Nephron progenitor cell (in vitro differentiated cells): Measurements from ENCODE around the gene CCDC86.

Experiments used
- DNase-seq: peaks from one replicate; pipeline ENCODE4 v3.0.0; 2021
- H3K27ac Mint-ChIP-seq: 2 replicates; pipeline ENCODE4 v1.8.0; 2021; ENCODE audit warnings: mild to moderate bottlenecking, moderate library complexity, mixed read lengths
- H3K27me3 Mint-ChIP-seq: 2 replicates; pipeline ENCODE4 v1.8.0; 2021; ENCODE audit warnings: mild to moderate bottlenecking, low read depth, mixed read lengths; ENCODE audit not compliant: poor library complexity
- H3K36me3 Mint-ChIP-seq: 2 replicates; pipeline ENCODE4 v1.8.0; 2021; ENCODE audit warnings: low read depth, mixed read lengths
- H3K4me1 Mint-ChIP-seq: 2 replicates; pipeline ENCODE4 v1.8.0; 2021; ENCODE audit warnings: mixed read lengths
- H3K4me3 Mint-ChIP-seq: 2 replicates; pipeline ENCODE4 v1.8.0; 2021; ENCODE audit warnings: mild to moderate bottlenecking, moderate library complexity, mixed read lengths
- H3K9me3 Mint-ChIP-seq: 2 replicates; pipeline ENCODE4 v1.8.0; 2021; ENCODE audit warnings: mild to moderate bottlenecking, moderate library complexity, mixed read lengths
- CTCF ChIP-seq: fragments of 200-600 bp; sonication (generic); IDR thresholded peaks from 2 replicates; pipeline ENCODE4 v1.5.0; 2021; ENCODE audit warnings: antibody characterized with exemption

Gene CCDC86

GRCh38 chr11:60834742-60835533 is 7.0 kb upstream of the CCDC86 start:
- Mint-ChIP-seq H3K9me3 (no peaks in the 10 kb centered on the region), H3K4me1 (peaks cover 25% of the 10 kb centered on the region), H3K27me3 (peaks cover 37% of the 10 kb centered on the region), H3K36me3 (no peaks in the 10 kb centered on the region), H3K27ac (no peak overlapping the region), H3K4me3 (no peak overlapping the region)
- TF ChIP-seq CTCF, result no peak
- DNase-seq, result no peak

DNA sequence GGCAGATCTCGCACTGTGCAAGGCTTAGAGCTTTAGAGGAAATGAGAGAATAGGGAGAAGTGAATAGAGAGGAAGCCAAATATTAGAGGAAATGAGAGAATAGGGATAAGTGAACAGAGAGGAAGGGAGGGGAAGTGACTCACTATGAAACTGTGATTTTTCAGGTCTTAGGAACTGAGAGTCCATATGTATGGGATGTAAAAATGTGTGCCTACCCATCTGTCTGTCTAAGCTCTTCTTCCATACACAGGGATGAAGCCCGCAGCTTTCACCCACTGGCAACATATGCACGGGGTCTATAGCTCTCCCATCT is 6.4 kb upstream of the CCDC86 start:
- H3K27me3 Mint-ChIP-seq, result peaks cover 37% of the 10 kb centered on the region
- H3K36me3 Mint-ChIP-seq, result no peaks in the 10 kb centered on the region
- no peak for TF ChIP-seq CTCF
- no peak overlapping the region for H3K4me3 Mint-ChIP-seq
- no peak for DNase-seq
- H3K27ac Mint-ChIP-seq, result no peak overlapping the region
- peaks cover 28% of the 10 kb centered on the region for H3K4me1 Mint-ChIP-seq
- H3K9me3 Mint-ChIP-seq, result no peaks in the 10 kb centered on the region

DNA sequence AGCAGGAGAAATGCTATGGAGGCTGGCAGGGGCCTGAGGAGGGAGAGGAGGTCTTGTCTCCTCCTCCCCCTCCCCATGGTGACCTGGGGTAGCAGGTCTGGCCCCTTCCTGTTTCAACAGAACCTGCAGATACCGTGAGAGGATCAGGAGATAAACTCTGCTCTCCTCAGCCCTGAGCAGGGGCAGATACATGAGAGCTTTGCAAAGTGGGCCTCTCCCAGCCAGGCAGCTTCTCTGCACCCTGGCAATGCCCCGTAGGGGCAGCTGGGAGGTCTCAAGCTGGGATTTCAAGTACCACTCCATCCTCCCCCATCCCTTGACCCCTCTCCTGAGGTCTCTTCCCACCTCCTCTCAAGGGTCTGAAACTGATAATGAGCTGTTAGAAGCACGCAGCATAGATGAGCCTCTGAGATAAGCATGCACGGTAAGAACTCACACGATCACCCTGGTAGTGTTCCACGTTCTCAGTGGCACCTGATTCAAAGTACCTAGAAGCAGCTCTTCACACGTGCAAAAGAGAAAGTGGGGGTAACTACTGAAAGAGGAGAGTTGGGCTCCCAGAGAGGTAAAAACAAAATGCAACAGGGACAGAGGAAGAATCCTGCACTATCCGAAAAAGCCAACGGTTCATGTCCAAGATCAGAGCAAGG is 4.9 kb upstream of the CCDC86 start:
- no peak for TF ChIP-seq CTCF
- Mint-ChIP-seq H3K27me3 (peaks cover 31% of the 10 kb centered on the region), H3K4me3 (no peak overlapping the region), H3K27ac (no peak overlapping the region), H3K9me3 (no peaks in the 10 kb centered on the region), H3K36me3 (no peaks in the 10 kb centered on the region), H3K4me1 (peaks cover 43% of the 10 kb centered on the region)
- DNase-seq, result no peak

DNA sequence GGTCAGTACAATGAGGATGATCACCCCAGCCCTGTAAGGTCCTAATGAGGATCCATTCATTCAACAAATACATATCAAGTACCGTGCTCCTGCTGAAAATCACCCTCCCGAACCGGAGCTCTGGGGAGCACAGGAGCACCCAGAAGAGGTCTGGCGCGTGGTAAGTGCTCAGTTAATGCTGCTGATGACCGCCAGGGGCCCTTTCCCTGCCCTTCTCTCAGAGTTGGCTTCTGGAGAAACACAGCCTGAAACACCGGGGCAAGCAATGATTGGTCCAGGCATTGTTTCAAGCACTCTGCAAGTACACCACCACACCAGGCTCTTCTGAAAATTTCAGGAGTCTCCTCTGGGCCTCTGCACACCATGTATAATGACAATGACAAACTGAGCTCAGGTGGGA is 3.8 kb upstream of the CCDC86 start:
- peaks cover 21% of the 10 kb centered on the region for H3K27me3 Mint-ChIP-seq
- no peak overlapping the region for H3K27ac Mint-ChIP-seq
- TF ChIP-seq CTCF, result no peak
- H3K4me3 Mint-ChIP-seq, result no peak overlapping the region
- no peak for DNase-seq
- no peaks in the 10 kb centered on the region for H3K36me3 Mint-ChIP-seq
- peaks cover 51% of the 10 kb centered on the region for H3K4me1 Mint-ChIP-seq
- no peaks in the 10 kb centered on the region for H3K9me3 Mint-ChIP-seq

GRCh38 chr11:60840470-60841430 is 1.2 kb upstream of the CCDC86 start:
- no peak for TF ChIP-seq CTCF
- H3K27me3 Mint-ChIP-seq, result peaks cover 11% of the 10 kb centered on the region
- H3K4me1 Mint-ChIP-seq, result peaks cover 76% of the 10 kb centered on the region
- H3K27ac Mint-ChIP-seq, result peak overlapping the region; percentile 89
- no peak for DNase-seq
- H3K4me3 Mint-ChIP-seq, result peak overlapping the region; percentile 91
- H3K9me3 Mint-ChIP-seq, result no peaks in the 10 kb centered on the region
- no peaks in the 10 kb centered on the region for H3K36me3 Mint-ChIP-seq
